Colonic mucosa (tissue), 4 donors: ENCODE data around the gene RHOT2. TPM values are rescaled to one million over a fixed set of nuclear protein-coding genes. Genes with fewer than 3 reads are reported as not detected.

ENCODE experiments used
- DNase-seq: peaks from one replicate; pipeline ENCODE4 v3.0.0-alpha.2; 2020
- H3K27ac ChIP-seq: fragments of 200-600 bp; one replicate; pipeline ENCODE4 v1.8.0; 2021
- H3K27me3 ChIP-seq: fragments of 200-600 bp; one replicate; pipeline ENCODE4 v1.8.0; 2021
- H3K36me3 ChIP-seq: fragments of 200-600 bp; one replicate; pipeline ENCODE4 v1.8.0; 2021
- H3K4me1 ChIP-seq: fragments of 200-600 bp; one replicate; pipeline ENCODE4 v1.8.0; 2021; ENCODE audit warnings: mild to moderate bottlenecking
- H3K4me3 ChIP-seq: fragments of 200-600 bp; one replicate; pipeline ENCODE4 v1.8.0; 2021
- H3K9ac ChIP-seq, 2 donors: one replicate each; pipeline ENCODE4 v1.7.0; 2013; ENCODE audit warnings: control low read depth in 2 of 2, low read depth in 2 of 2, low read length in 2 of 2
- H3K9me3 ChIP-seq: fragments of 200-600 bp; one replicate; pipeline ENCODE4 v1.8.0; 2021
- intact Hi-C: fragments of 100-400 bp; cut with DNase I; formaldehyde crosslinking; loops from one replicate; pipeline ENCODE4 v1.14.1; 2022
- total RNA-seq, 2 donors: library from RNA; stranded (reverse); fragmentation: NEBNext Ultra II Directional in 1 of 2; extraction: Animal tissue kit (Norgen Biotek cat#: 25700) in 1 of 2; gene quantifications; one replicate each; pipeline ENCODE4 v1.2.1, GENCODE V29; 2021
- TF ChIP-seq, protein P1 (sequence below): fragments of 200-600 bp; IDR thresholded peaks from one replicate; pipeline ENCODE4 v1.8.0; 2022; ENCODE audit warnings: antibody characterized with exemption, mild to moderate bottlenecking
- donor health status: healthy.
- donor health status: DM: no; HTN: no; CAD: no.
- donor health status: DM: no; HTN: no; CAD: no.

RHOT2 gene
- total RNA-seq, 2 donors from 2014 or later: 112 to 182 TPM

DNA sequence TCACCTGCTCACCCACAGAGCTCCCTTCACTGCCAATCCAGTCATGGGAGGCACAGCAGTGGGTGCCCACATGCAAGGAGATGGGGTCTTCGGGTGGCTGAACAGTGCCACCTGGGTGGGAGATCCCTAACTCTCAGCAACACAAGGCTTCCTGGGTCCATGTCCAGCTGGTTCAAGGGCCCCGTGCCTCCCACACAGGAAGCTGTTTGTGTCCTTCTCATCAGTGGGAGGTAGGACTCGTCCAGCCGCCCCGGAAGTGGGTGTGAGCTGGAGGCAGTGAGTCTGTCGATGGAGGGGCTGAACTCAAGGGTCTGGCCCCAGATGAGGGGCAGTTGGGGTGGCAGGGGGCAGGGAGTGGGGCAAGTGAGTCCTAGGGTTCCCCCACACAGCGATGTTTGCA lies 36.1 kb downstream of the RHOT2 start:
- intact Hi-C loops: no loop called here
- DNase-seq: no peak
- H3K4me1 ChIP-seq: no peaks in the 10 kb centered on the region
- no peak overlapping the region for H3K27ac ChIP-seq
- H3K9me3 ChIP-seq: no peaks in the 10 kb centered on the region
- no peak overlapping the region for H3K4me3 ChIP-seq
- peaks cover 73% of the 10 kb centered on the region for H3K27me3 ChIP-seq
- no peak overlapping the region for H3K9ac ChIP-seq
- TF ChIP-seq, protein P1, sequence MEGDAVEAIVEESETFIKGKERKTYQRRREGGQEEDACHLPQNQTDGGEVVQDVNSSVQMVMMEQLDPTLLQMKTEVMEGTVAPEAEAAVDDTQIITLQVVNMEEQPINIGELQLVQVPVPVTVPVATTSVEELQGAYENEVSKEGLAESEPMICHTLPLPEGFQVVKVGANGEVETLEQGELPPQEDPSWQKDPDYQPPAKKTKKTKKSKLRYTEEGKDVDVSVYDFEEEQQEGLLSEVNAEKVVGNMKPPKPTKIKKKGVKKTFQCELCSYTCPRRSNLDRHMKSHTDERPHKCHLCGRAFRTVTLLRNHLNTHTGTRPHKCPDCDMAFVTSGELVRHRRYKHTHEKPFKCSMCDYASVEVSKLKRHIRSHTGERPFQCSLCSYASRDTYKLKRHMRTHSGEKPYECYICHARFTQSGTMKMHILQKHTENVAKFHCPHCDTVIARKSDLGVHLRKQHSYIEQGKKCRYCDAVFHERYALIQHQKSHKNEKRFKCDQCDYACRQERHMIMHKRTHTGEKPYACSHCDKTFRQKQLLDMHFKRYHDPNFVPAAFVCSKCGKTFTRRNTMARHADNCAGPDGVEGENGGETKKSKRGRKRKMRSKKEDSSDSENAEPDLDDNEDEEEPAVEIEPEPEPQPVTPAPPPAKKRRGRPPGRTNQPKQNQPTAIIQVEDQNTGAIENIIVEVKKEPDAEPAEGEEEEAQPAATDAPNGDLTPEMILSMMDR: no peak
- H3K36me3 ChIP-seq: no peaks in the 10 kb centered on the region

DNA sequence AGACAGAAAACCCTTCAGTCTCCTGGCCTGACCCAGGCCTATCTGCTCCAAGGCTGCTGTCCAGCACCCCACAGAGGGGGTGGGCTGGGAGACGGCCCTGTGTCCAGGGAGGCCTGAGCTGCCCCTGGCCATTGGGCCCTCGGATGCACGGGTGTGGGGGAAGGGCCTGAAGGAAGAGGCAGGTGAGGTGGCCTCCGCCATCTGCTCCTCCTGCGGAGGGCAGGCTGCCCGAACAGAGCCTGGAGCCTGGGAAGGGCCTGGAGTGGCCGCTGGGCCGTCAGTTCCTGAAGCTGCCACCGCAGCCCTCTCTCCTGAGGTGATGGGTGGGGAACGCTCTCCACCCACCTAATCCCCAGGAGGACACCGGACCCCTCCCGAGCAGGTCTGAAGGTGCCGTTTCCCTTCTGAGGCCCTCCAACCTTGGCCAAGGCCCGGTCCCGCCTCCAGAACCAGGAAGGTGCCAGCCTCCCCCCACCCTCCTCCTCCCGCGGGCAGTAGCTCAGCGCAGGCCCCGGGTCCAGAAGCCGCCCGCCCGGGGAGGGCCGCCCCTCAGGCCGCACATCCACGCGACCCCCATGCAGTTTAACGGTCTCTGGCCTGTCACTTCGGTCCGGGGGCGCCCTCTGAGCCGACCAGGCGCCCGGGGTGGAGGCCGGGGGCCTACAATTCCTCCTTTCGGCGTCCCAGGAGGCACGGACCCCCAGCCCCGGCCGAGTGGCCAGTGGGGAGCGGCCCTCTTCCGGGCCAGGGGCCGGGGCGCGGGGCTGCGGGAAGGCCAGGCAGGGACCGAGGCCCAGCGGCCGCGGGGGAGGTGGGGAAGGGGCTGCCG lies 36.8 kb downstream of the RHOT2 start:
- TF ChIP-seq, protein P1: no peak
- no peak overlapping the region for H3K27ac ChIP-seq
- H3K9ac ChIP-seq: no peak overlapping the region
- no peak for DNase-seq
- no peaks in the 10 kb centered on the region for H3K36me3 ChIP-seq
- peaks cover 76% of the 10 kb centered on the region for H3K27me3 ChIP-seq
- intact Hi-C loops: no loop called here
- no peaks in the 10 kb centered on the region for H3K9me3 ChIP-seq
- H3K4me1 ChIP-seq: no peaks in the 10 kb centered on the region
- no peak overlapping the region for H3K4me3 ChIP-seq

DNA sequence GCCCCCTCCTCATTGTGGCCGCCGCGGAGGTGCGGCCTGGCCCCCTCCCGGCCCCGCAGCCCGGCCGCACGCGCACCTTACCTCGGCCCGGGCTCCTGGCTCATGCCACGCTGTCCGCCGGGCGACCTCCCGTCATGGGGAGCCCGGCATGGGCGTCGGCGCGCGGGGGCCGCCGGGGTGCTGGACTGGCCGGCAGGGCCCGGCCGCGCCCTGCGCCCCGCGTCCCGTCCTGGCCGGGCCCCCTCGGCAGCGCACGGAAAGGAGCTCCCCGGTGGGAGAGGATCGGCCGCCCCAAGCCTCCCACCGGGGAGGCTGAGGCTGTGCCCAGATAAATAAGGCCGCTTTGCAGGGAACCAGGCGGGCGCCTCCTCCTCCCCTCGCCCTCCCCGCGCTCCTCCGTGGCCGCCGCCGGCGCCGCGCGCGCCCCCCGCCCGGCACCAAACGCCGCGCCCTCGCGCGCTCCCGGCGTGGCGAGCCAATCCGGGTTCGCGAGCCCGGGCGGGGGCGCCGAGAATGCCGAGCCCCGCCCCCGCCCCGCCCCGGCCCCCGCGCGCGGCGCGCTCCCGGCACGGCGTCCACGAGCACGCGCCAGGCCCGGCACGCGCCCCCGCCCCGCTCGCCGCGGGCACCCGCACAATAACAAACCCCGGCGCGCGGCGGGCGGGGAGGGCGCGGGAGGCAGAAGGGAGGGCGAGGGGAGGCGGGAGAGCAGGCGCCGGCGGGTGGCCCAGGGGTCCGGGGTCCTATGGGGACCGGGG lies 37.7 kb downstream of the RHOT2 start, which contains the start of gene FBXL16:
FBXL16 (minus strand) TSS at position 371 of the 758 bp plus-strand sequence. CDS start 8,396 bp downstream, outside the sequence.
- Histone ChIP-seq H3K27ac (no peak within 1 kb of the TSS), H3K9ac (no peak within 1 kb of the TSS), H3K27me3 (peaks cover 76% of the 10 kb centered on the region), H3K4me3 (no peak within 1 kb of the TSS), H3K9me3 (no peaks in the 10 kb centered on the region), H3K36me3 (no peaks in the 10 kb centered on the region), H3K4me1 (no peaks in the 10 kb centered on the region)
- no peak for DNase-seq
- TF ChIP-seq, protein P1: no peak
- intact Hi-C loops: no loop called here

DNA sequence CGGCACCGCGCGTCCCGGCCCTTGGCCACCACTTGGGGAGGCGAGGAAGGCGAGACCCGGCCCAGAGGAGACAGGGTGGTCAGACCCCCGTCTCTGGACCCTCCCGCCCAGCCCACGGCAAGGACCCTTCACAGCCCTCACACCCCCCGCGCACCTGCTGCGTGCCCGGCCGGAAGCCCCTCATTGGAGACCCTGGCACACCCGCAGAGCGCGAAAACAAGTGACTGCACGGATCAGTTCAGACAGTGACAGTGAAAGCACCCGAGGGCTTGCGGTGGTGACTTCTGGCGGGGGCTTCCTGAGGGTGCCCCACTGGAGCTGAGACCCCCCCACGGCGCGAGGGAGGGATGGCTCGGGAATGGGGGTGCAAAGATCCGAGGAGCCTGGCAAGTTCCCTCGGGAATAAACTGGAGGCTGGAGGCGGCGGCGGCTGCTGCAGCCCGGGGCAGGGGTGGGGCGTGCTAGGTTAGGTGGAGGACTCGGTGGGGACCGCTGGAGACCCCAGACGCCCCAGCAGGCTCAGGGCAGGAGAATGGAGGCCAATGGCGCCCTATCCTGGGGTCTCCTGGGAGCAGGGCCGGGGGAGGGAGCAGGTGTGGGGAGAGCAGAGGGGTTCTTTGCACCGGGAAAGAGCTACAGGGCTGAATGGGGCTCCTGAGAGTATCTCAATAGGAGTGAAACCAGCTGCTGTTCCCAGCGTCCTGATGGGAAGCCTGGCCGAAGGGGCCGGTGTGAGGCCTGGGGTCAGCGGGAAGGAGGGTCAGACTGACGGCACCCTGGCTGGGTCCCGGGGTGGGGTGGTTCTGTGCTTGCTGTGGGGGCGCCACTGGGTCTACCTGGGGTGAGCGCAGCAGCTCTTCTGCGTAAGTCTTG lies 38.5 kb downstream of the RHOT2 start:
- intact Hi-C loops: no loop called here
- no peak for DNase-seq
- peaks cover 75% of the 10 kb centered on the region for H3K27me3 ChIP-seq
- TF ChIP-seq, protein P1: no peak
- H3K4me3 ChIP-seq: no peak overlapping the region
- no peak overlapping the region for H3K9ac ChIP-seq
- H3K36me3 ChIP-seq: no peaks in the 10 kb centered on the region
- H3K27ac ChIP-seq: no peak overlapping the region
- H3K9me3 ChIP-seq: no peaks in the 10 kb centered on the region
- no peaks in the 10 kb centered on the region for H3K4me1 ChIP-seq

DNA sequence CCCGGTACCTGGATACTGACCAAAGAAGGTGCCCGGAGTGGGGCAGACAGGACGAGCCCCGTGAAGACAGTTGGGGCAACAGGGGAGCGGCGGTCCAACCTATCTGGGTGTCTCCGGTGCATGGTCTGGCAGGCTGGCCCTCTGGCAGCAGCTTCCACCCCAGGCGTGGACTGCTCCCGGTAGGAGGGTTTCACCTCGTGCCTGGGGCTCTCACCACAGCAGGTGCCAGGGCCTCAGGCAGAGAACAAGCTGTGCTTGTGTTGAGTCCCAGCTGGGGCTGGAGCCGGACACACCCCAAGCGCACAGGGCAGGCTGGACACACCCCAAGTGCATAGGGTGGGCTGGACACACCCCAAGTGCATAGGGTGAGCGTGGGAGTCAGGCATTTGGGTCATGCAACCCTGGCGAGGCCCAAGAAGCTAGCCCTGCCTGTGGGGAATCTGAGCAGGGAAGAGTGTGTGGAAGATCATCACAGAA lies 39.2 kb downstream of the RHOT2 start:
- no peaks in the 10 kb centered on the region for H3K4me1 ChIP-seq
- no peak for DNase-seq
- intact Hi-C loops: no loop called here
- H3K4me3 ChIP-seq: no peak overlapping the region
- H3K9ac ChIP-seq: no peak overlapping the region
- H3K9me3 ChIP-seq: no peaks in the 10 kb centered on the region
- H3K27ac ChIP-seq: no peak overlapping the region
- no peaks in the 10 kb centered on the region for H3K36me3 ChIP-seq
- TF ChIP-seq, protein P1: no peak
- H3K27me3 ChIP-seq: peaks cover 70% of the 10 kb centered on the region
